Activated CD4-positive, alpha-beta T cell treated with anti-CD3 and anti-CD28 coated beads for 24 hours (primary cell): ENCODE results near the gene CHAC1.
"Not testable (repeated sequence)": the region's sequence is repeated elsewhere in the genome, so short reads cannot be mapped to it uniquely, and the experiment has no call there.

Source experiments
- DNase-seq, 2 donors: peaks; one replicate each; pipeline ENCODE4 v3.0.0-alpha.2; 2020; ENCODE audit warnings: low read depth in 2 of 2

The CHAC1 gene

DNA sequence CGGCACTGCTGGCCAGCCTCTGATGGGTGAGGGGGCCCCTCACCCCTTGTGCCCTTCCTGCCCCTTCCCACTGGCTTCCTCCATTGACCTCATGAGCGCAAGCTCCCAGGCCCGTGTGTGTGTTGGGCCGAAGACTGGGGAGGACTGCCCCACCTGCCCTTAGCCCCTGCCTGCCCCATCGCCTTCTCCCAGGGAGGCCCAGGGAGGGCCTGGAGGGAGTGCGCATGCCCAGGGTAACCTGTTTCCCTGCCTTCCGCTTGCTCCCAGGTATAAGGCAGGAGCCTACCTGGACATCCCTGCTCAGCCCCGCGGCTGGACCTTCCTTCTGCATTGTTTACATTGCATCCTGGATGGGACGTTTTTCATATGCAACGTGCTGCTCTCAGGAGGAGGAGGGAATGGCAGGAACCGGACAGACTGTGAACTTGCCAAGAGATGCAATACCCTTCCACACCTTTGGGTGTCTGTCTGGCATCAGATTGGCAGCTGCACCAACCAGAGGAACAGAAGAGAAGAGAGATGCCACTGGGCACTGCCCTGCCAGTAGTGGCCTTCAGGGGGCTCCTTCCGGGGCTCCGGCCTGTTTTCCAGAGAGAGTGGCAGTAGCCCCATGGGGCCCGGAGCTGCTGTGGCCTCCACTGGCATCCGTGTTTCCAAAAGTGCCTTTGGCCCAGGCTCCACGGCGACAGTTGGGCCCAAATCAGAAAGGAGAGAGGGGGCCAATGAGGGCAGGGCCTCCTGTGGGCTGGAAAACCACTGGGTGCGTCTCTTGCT lies 15.3 kb upstream of the CHAC1 start:
- no peak for DNase-seq

DNA sequence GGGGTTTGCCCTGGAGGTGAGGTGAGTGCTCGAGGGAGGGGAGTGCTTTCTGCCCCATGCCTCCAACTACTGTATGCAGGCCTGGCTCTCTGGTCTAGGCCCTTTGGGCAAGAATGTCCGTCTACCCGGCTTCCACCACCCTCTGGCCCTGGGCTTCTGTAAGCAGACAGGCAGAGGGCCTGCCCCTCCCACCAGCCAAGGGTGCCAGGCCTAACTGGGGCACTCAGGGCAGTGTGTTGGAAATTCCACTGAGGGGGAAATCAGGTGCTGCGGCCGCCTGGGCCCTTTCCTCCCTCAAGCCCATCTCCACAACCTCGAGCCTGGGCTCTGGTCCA lies 14.8 kb upstream of the CHAC1 start:
- no peak for DNase-seq

DNA sequence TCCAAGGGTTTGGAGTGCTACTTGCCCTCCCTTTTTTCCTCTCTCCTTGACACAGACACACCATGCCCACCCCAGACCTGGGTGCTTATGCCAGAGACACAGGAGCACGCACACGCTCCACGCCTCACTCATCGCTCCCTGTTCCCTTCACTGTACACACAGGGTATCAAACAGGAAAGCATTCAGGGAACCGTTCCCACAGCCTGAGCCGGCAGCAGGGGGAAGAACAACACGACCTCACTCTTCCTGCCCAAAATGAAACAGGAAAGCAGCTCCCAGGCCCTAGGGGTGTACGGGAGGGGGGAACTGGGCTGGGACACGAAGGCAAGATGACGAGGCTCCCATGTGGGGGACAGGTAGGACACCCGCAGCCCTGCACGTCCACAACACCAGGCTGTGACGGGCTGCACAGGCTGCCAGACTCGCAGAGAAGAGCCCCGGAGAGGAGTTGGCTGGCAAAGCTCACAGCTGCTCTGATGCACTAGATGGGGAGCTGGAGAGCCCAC lies 12.9 kb upstream of the CHAC1 start:
- no peak for DNase-seq

DNA sequence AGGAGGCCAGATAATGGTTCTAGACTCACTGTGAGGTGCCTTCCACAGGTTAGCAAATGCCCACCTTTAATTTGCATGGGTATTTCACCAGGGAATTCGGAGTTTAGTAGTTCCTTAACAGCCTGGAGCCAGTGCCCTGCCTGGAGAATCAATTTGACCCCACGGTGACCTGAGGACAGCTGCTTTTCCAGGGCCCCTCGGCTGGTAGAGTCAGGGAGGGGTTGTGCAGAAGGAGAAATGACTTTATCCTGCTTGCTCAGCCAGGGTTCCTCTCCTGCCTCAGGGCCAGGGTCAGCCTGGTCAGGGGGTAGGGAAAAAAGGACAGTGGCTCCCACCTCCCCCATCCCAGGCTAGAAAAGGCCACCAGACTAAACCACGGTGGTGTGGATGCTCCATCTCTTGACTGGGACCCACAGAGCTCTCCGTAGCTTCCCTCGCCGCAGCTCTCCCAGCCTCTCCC lies 12.2 kb upstream of the CHAC1 start:
- DNase-seq, result no peak

DNA sequence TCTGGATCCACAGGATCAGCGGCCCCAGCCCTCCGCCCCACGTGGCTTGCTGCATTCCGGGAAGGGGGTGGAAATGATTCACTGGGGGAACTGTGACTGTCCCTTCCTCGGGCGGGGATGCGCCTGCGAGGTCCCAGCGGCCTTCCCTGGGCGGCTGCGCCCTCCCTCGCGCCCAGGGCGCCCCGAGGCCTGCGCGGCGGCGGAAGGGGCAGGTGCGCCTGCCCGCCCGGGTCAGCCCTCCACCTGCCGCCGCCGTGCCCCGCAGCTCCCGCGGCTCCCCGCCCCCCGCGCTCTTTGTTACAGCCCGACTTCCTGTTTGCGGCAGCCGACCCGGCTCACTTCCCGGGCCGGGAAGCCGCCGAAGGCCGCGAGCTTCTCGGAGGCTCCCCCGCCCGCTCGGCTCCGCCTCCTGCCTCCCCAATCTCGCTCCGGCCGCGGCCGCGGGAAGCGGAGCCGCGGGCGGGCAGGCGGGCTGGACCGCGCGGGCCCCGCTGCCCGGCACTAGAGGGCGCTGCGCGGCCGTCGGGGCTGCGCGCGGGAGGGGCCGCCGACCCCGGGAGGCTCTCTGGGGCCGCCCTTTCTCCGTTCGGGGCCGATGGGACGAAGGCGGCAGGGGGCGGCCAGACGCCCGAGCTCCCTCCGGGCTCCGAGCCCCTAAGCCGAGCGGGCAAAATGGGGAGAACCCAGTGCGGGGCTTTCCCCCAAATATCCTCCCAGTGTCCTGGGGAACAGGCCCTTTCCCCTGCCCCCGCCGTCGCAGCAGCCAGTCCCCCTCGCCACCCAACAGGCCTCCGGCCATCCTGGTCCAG lies 11.5 kb upstream of the CHAC1 start:
- peak; percentile 46 to 54 for DNase-seq

DNA sequence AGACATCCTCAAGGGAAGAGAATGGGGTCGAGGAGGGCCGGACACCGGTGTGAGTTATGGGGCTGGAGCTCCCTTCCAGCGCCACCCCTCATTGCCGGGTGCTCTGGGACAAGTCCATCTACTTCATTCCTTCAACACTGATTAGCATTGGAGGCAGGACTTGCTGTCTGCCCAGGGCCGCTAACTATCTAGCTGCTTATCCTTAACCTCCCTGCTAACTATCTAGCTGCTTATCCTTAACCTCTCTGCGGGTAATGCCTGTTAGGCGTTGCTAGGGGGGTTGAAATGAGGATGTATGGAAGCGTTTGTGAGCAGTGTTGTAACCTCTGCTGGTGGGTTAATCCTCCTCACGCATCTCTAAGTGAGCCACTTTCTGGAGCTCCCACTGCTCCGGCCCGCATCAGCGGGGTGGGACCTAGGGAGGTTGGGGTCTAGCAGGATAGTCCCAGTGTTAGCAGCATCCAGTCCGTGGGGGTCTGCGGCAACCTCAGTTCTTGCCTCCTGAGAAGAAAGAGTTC lies 10.9 kb upstream of the CHAC1 start:
- no peak for DNase-seq

DNA sequence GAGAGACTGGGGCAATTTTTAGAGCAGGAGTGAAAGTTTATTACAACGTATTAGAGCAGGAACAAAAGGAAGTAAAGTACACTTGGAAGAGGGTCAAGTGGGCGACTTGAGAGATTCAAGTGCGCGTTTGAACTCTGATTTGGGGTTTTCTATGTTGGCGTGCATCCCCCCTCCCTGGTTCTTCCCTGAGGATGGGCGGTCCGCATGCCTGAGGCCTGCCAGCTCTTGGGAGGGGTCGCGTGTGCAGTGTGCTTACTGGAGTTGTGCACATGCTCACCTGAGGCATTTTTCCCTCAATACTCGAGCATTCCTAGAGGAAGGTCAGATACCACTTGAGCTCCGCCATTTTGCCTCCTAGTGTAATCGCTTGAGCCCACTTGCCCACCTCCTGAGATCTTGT lies 10.4 kb upstream of the CHAC1 start:
- no peak for DNase-seq

DNA sequence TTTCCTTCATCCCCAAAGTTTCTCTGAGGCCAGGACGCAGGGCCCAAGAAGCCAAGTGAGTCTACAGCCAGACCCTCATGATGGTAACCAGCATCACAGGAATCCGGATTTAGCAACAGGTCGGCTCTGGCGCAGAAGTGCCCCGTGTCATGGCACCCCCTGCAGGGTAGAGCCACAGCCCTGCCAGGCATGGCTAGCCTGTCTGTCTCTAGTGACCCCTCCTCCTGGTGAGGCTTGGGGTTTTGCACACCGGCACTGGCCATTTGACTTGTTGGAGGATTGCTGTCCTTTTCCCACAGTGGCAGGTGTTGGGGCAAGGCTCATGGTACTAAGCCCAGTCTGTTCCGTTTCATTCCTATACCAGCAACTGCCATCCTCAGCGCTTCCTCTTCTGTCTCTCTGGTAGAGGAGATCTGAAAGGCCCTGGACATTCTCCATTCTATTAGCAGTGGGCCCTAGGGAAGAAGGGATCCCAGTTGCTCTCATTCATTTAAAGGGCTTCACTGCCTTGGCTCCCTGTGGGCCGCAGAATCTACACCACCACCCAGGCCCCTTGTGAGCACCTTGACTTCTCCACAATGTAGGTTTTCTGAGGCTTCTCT lies 9.4 kb upstream of the CHAC1 start:
- DNase-seq, result no peak

DNA sequence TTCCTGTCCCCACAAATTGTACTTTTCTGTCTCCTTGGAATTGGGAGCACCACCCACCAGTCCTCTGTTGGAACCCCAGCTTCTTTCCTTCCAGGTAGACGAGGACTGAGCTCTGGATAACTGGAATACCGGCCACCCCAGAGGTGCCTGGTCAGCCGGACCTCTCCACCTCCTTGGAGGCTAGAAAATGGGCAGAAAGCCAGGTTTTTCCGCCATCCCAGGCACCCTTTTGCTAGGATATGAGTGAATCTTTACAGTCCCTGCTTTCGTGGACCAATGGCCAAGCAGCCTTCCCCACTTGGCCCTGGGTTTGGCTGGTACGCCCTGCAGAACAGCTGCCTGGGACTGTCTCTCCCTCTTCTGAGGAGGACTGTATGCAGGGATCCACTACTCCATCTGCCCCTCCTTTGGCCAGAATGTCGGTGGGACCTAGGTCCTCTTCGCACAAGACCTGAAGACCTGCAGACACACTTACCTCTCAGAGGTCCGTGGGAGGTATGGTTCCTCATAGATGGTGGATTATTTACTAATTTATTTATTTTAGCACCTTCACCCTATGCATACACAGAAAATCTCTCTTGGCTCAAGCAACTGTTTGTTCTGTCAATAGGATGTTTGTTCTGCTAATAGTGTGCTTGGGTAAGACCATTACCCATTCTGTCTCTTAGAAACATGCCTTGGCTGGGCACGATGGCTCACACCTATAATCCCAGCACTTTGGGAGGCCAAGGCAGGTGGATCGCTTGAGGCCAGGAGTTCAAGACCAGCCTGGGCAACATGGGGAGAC lies 8.6 kb upstream of the CHAC1 start:
- DNase-seq, result no peak

DNA sequence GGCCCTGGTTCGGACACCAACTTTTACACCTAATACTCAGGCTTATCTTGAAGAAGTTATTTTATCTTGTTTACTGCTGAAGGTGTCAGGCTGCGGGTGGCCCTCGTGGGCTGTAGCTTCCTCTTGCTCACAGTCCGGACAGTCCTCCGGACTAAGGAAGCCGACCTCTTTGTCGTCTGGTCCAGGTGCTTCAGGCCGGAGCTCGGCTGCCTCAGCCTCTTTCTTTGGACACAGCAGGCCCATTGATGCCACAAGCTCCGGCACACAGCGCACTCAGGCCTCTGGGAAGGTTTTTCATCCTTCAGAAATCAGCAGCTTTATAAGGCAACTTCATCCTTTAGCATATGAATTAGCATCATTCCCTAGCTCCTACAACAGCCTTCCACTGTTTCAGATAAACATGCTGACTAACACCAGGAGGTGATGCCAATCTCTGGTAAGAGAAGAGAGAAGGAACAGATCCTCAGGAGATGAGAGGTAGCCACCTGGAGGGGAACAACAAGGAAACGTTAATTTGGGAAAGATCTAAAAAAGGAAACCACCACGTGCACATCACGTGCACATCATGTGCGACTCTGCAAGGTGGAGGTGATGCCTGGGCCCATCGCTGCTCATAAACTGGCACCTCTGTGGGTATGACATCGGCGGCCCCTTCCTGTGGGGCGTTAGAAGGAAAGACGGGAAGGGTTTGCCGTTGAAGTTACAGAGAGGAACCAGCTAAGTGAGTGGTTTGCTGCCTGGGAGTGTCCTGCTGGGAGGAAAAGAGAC lies 4.4 kb upstream of the CHAC1 start:
- no peak for DNase-seq

DNA sequence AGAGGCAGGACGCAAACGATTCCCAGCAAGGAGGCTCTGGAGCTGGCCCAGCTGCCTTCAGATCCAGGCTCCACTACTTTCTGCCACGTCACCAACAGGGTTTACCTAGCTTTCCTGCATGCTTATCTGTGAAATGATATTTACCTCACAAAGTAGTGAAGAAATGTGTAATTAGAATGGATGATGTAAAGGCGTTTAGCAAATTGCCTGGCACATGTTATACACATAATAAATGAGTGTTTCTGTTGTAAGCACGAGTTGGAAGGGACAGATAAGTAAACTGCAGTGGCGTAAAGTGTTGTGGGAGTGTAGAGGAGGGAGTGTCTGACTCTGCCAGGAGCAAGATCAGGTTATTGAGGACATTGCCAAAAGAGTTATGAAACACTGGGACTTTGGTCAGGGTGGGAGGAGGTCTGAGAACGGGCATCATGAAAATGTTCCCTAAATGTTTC lies 3.5 kb upstream of the CHAC1 start:
- no peak for DNase-seq

DNA sequence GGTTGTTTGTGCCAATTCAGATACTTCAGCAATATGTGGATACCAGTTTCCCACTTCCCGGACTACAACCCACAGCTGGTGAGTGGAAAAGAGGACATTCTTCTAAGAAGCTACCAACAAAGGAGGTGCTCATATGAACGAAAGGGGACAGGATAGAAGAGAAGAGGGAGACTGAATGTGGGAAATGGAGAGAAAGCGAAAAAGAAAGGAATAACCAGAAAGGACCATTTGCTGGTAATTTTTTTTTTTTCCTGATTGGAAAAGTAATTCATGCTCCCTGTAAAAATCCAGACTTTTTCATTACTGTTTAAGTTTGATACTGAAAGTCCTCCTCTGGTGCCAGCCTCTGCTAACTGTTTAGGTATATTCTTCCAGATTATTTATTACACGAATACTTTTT lies 1.5 kb upstream of the CHAC1 start:
- no peak for DNase-seq

DNA sequence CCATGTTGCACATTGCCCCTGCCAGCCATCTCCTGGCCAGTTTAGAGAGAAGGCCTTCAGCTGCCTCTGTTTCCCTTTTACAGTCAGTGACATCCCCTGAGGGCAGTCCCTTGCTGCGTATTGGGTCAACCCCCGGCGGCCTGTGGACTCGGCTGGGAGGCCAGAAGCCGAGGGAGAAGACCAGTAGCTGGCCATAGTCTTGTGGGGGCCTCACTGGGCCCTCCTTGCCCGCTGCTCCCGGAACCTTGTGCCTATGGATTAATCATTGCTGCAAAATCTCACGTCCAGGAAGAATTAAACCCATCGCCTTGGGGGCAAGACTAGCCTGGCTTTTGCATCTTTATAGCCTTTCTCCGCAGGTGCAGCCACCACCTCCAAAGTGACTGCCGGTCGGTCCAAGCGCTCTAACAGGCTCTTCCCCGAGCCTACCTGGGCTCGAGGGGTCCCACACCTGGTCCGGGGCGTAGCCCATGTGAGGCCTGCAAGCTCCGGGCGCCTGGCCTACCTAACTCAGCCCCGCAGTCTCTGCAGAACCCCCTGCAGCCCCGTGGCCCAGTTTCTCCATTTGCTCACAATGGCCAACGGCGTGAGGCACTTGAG lies 870 bp upstream of the CHAC1 start:
- DNase-seq, result no peak

DNA sequence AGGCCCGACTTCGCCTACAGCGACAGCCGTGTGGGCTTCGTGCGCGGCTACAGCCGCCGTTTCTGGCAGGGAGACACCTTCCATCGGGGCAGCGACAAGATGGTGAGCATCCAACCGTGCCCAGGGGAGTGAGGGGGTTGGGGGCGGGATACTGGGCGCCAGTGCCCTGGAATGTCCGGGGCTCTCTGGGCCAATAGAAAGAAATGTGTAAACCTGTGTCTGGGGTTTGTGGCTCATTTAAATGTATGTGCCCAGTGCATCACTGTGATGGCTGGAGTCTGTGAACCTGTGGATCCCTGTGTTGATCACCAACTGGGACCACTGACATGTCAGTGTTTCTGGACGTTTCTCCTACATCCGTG lies 423 bp downstream of the CHAC1 start:
- DNase-seq, result no peak

DNA sequence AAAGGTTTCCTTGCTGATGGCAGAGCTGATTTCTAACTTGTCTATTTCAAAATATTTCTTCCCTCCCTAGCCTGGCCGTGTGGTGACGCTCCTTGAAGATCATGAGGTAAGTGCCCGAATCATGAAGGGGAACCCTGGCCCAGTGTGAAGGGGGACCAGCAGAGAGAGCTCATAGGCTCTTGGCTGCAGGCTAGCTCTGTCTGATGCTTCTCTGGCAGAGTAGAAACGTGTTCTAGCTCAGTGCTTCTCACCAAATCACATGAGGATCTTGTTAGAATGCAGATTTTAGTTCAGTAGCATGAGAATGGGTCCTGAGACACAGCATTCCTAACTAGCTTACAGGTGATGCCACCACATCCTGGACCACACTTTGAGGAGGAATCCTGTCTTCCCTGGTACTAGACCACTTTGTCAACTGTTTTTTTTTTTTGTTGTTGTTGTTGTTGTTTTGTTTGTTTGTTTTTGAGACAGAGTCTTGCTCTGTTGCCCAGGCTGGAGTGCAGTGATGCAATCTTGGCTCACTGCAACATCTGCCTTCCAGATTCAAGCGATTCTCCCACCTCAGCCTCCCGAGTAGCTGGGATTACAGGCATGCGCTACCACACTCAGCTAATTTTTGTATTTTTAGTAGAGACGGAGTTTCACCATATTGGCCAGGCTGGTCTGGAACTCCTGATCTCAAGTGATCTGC lies 1.0 kb downstream of the CHAC1 start:
- not testable (repeated sequence) for DNase-seq

DNA sequence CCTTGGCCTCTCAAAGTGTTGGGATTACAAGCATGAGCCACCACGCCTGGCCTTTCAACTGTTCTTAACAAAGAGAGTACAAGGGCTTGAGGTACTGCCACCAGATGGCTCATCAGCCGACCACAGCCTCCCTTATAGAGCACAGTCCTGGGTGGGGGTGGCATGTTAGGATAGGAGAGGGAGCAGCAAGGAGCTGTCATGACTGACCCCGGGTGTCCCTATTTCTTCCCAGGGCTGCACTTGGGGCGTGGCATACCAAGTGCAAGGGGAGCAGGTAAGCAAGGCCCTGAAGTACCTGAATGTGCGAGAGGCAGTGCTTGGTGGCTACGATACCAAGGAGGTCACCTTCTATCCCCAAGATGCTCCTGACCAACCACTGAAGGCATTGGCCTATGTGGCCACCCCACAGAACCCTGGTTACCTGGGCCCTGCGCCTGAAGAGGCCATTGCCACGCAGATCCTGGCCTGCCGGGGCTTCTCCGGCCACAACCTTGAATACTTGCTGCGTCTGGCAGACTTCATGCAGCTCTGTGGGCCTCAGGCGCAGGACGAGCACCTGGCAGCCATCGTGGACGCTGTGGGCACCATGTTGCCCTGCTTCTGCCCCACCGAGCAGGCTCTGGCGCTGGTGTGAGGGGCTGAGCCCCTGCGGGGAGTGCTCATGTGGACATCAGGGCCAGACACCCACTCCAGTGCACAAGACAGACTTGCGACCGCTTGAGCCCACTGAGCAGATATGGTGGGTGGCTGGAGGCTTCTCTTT lies 2.1 kb downstream of the CHAC1 start:
- DNase-seq, result no peak

DNA sequence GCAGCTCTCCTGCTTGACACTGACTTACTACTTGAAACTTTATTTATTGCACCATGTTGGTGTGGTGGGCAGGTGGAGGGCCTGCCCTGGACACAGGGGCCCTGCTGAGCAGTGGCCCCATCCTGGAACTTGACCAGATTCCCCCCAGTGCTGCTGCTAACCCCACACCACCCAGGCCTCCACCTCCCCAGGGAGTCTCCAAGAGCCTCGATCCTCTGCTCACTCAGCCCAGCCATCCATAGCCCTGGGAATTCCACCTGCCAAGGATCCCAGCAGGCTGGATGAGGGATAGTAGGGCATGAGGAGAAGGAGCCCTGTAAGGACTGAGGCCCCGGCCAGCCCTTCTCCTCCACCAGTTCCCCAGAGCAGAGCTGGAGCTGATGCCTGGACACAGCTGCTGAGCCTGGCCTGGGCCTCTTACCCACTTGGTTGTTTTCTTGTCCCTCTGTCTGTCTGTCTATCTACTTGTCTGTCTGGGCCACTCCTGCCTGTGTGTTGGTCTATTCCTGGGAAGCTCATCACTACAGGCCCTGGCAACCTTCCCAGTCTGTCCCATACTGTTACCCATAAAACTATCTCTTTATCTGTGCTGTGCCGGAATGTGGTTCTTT lies 2.8 kb downstream of the CHAC1 start:
- DNase-seq, result no peak

DNA sequence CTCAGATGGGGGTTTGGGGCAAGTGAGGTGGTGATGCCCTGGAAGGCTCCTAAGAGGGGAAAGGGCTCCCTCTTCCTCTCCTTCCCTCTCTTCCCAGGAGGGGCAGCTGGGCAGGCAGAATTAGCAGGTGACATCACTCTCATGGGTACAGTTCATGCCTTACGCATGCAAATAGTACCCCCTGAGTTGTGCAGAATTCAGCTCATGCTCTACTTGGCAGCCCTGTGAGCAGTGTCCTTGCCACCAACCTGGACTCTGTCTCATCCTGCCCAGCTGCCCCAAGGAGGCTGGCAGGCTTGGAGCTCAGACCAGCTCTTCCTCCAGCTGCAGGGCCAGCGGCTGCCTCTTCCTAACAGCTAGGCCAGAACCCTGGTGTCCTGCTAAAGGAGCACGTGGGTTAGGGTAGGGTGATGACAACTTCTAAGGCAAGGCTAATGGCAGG lies 3.3 kb downstream of the CHAC1 start:
- DNase-seq, result no peak
